HG02870 (cell line): ENCODE measurements around the gene PDS5A.
A peak's percentile ranks its signal among the peaks of the same experiment; 100 is the strongest.
"Not testable (repeated sequence)": the region's sequence is repeated elsewhere in the genome, so short reads cannot be mapped to it uniquely, and the experiment has no call there.

ENCODE experiments used
- ATAC-seq: cut with Tn5 transposase; IDR thresholded peaks from one replicate; pipeline ENCODE4 v1.9.1; 2021; ENCODE audit warnings: mild to moderate bottlenecking, moderate library complexity; ENCODE audit not compliant: unreplicated experiment

The PDS5A gene, protein sequence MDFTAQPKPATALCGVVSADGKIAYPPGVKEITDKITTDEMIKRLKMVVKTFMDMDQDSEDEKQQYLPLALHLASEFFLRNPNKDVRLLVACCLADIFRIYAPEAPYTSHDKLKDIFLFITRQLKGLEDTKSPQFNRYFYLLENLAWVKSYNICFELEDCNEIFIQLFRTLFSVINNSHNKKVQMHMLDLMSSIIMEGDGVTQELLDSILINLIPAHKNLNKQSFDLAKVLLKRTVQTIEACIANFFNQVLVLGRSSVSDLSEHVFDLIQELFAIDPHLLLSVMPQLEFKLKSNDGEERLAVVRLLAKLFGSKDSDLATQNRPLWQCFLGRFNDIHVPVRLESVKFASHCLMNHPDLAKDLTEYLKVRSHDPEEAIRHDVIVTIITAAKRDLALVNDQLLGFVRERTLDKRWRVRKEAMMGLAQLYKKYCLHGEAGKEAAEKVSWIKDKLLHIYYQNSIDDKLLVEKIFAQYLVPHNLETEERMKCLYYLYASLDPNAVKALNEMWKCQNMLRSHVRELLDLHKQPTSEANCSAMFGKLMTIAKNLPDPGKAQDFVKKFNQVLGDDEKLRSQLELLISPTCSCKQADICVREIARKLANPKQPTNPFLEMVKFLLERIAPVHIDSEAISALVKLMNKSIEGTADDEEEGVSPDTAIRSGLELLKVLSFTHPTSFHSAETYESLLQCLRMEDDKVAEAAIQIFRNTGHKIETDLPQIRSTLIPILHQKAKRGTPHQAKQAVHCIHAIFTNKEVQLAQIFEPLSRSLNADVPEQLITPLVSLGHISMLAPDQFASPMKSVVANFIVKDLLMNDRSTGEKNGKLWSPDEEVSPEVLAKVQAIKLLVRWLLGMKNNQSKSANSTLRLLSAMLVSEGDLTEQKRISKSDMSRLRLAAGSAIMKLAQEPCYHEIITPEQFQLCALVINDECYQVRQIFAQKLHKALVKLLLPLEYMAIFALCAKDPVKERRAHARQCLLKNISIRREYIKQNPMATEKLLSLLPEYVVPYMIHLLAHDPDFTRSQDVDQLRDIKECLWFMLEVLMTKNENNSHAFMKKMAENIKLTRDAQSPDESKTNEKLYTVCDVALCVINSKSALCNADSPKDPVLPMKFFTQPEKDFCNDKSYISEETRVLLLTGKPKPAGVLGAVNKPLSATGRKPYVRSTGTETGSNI (N-terminal part only)

DNA sequence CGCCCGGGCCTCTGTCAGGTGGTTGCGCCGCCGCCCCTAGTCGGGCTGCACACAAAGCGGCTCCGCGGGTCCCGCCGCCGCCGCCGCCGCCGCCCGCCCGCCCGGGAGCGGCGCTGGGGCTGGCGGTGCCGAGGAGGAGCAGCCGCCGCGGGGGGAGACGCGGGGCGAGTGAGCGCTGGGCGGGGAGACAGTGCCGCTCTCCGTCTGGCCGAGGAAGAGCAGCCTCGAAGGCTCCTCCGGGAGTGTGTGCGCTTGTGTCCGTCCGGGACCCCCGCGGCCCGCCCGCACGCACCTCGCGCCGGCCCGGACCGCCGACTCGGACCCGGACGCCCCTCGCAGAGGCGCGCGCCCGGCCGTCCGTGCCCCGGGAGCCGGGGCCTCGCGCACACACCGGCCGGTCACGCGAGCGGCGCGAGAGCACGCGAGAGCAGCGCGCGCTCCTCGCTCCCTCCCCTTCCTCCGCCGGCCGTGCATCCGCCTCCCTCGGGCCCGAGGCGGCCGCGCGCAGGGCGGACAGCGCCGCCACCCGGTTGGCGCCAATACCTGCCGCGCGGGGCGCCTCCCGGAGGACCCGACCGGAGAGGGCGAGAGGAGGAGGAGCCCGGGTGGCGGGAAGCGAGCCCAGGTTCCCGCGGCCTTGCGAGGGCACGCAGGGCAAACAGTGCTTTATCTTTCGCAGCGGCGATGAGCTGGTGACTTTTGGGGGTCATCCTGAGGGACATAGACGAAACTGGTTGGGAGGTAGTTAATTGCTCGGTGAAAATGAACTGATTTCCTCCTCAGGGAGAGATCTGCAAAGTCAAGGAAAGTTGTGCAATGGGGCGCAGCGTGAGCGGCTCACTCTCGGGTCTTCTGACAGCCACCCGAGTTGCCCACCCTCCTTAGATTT, at the start of gene PDS5A:
Gene PDS5A, minus strand, starts transcription at position 423 of the 889 bp plus-strand sequence. CDS start 1,334 bp downstream, outside the sequence.
- ATAC-seq, result peak; percentile 66

DNA sequence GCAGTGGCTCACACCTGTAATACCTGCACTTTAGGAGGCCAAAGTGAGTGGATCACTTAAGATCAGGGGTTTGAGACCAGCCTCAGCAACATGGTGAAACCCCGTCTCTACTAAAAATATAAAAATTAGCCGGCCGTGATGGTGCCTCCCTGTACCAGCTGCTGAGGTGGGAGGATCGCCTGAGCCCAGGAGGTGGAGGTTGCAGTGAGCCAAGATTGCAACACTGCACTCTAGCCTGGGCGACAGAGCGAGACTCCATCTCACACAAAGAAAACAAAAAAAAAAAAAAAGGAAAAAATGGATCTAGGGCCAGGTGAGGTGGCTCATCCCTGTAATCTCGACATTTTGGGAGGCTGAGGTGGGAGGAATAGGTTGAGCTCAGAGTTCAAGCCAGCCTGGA, 46.3 kb upstream of the PDS5A start:
- not testable (repeated sequence) for ATAC-seq

DNA sequence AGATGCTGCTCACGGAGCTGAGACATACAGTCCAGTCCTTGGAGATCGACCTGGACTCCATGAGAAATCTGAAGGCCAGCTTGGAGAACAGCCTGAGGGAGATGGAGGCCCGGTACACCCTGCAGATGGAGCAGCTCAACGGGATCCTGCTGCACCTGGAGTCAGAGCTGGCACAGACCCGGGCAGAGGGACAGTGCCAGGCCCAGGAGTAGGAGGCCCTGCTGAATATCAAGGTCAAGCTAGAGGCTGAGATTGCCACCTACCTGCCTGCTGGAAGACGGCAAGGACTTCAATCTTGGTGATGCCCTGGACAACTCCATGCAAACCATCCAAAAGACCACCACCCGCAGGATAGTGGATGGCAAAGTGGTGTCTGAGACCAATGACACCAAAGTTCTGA, 43.4 kb upstream of the PDS5A start:
- not testable (repeated sequence) for ATAC-seq

DNA sequence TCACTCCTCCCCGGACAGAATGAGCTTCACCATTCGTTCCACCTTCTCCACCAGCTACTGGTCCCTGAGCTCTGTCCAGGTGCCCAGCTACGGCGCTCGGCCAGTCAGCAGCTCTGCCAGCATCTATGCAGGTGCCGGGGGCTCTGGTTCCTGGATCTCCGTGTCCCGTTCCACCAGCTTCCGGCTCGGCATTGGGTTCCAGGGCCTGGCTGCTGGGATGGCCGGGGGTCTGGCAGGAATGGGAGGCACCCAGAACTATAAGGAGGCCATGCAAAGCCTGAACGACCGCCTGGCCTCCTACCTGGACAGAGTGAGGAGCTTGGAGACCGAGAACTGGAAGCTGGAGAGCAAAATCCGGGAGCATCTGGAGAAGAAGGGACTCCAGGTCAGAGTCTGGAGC, 42.5 kb upstream of the PDS5A start:
- ATAC-seq, result no peak

DNA sequence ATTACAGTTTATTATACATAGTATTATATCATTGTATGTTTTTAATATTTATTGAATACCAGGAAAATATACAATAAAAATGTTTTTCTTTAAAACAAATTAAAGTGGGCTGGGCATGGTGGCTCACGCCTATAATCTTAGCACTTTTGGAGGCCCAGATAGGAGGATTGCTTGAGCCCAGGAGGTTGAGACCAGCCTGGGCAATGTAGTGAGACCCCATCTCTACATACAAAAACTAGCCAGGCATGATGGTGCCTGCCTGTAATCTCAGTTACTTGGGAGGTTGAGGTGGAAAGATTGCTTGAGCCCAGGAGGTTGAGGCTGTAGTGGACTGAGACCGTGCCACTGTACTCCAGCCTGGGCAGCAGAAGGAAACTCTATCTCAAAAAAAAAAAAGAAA, 38.3 kb upstream of the PDS5A start:
- no peak for ATAC-seq

DNA sequence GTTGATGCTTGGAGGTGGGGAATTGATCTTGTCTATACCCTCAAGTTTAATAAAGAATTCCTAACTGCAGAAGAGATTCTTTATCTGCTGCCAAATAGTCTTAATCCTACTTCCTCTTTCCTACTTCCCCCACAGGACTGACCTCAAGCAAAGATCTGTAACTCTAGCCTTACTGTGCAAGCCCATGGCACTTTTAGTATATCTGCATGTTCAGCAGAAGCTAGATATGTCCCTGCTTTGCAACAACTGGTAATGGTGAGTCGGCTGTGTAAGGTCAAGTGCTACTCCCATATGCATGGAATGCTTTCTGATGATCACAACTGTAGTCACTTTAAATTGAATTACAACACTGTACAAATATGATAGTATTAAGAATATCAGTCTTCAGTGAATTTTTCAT, 26.3 kb upstream of the PDS5A start:
- no peak for ATAC-seq

DNA sequence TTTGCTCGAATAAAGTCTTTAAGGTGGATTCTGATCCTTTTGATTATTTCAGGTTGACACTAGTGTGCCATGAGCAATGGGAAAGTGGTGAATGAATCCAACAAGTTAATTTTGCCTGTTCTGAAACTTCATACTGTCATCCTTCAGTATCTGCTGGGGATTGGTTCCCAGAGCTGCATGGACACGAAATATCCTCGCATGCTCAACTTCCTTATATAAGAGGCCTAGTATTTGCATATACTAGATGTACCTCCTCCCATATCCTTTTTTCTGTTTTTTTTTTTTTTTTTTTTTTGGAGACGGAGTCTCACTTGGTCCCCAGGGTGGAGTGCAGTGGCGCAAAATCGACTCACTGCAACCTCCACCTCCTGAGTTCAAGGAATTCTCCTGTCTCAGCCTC, 23.0 kb upstream of the PDS5A start:
- no peak for ATAC-seq

DNA sequence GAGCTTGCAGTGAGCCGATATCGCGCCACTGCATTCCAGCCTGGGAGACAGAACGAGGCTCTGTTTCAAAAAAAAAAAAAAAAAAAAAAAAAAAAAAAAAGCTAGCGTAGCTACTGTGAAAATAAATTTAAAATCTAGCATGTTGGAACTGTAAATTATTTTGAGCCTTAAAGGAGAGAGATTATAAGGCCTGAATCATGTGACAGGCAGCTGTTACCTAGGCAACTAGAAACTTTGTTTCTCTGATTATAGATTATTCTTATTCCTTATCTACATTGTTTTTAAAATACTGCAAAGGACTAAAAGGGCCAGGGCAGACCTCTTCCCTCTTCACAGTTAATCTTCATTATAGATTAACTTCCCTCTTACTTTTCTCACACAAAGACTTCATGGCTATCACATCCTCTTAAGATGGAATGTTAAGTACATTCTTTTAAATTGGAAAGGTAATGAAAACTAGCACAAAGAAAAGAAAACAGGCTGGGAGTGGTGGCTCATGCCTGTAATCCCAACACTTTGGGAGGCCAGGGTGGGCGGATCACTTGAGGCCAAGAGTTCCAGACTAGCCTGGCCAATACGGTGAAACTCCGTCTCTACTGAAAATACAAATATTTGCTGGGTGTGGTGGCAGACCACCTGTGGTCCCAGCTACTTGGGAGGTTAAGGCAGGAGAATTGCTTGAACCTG, 21.1 kb upstream of the PDS5A start:
- ATAC-seq, result no peak

DNA sequence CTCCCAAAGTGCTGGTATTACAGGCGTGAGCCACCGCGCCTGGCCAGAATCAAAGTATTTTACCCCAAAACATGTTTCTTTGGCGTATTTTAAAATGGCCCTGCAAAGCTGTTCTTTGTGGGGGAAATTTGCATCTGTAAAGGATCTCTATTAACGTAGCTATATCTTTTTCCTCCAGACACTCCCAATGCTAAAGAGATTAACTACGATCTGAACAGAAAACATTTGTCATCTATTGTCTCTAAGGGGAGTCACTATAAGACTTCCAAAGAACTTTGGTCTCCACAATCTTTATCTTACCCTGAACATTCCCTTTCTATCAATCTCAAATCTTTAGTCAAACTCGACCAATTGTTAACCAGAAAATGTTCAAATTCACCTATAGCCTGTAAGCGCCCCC, 19.1 kb upstream of the PDS5A start:
- no peak for ATAC-seq

DNA sequence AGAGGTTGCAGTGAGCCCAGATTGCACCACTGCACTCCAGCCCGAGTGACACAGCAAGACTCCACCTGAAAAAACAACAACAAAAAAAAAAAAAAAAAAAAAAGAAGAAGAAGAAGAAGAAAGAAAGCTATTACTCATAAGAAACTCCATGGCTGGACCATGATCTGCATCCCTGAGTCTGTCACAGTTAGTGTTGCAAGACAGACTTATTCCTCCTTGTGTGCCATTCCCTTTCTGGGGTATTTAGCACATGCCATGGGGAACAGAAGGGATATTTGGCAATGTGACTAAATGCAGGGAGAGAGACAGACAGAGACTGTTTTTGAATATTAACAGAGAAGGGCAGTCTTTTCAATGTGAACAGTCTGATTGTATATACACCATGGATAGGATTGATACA, 16.7 kb upstream of the PDS5A start:
- no peak for ATAC-seq

DNA sequence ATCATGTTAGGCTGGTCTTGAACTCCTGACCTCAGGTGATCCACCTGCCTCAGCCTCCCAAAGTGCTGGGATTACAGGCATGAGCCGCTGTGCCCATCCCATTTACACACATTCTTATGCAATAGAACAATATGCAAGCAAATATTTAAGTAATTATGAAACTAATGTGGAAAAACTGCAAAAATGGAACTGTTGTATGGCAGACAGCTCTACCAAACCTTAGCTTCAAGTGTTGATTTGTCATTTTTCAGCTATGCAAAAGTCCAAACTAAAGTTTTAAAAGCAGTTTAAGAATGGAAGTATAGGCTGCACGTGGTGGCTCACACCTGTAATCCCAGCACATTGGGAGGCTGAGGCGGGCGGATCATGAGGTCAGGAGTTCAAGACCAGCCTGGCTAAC, 11.7 kb upstream of the PDS5A start:
- ATAC-seq, result not testable (repeated sequence)

DNA sequence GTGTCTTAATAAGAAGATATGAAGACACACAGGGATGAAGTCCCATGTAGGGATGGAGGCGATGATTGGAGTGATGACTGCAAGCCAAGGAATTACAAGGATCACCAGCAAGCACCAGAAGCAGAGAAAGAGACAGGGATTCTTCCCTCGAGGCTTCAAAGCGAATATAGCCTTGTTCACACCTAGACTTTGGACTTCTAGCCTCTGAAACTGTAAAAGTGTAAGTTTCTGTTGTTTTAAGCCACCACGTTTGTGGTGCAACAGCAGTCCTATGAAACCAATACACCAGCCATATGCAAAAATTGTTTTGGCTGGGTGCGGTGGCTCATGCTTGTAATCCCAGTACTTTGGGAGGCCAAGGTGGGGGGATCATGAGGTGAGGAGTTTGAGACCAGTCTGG, 9.8 kb upstream of the PDS5A start:
- ATAC-seq, result no peak

DNA sequence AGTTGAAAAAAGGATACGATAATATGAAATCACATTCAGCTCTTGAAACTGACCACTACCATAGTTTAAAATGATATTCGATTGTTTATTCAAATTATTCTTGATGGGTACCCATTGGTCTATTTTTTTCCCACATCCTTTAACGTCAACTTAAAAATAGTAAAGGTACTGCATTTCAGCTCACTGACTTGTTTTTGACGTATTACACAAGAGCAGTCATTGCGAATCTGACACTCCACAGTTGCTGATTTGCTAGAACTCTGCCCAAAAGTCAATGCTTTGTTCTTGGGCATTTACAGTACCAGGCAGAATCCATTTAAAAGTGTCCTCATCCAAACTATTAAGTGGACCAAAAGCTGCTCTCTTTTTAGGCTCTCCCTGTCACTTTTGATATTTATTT, 1.2 kb upstream of the PDS5A start:
- ATAC-seq, result no peak

DNA sequence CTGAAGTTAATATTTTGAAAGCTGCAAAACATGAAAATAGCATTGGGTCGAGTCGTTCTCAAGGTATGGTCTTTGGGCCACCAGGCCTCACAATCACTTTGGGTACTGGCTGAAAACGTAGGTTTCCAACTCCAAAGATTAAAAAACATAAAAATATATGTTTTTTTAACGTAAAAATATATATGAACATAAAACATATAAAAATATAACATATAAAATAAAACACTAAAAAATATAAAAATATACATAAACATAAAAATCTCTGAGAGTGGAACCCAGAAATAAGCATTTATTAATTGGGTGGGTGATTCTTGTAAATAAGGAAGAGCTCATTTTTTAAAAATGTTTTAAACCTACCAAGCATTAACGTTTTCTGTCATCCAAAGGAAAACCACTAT, 666 bp upstream of the PDS5A start:
- ATAC-seq, result no peak

DNA sequence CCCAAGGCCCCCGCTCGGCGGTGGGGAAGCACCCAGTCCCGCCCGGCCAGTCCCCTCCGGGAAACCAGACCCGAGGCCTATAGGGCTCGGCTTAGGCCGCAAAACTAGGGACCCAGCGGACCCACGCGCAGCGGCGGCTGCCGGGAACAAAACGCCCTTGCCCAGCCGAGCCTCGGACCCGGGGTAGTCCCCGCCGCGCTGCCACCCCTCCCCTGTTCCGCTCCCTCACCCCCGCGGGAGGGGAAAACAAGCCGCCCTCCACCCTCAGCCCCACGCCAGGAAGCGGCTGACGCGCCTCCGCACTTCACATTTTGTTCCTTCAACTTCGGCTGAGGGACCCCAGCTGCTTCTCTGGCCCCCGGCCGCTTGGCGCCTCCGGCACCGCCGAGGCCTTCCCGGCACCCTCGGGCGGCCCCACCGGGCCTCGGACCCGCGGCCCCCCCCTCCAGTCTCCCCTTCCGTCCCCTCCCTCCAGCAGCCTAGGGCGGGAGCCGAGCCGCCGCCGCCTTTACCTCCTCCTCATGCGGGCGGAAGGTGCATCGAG, 694 bp downstream of the PDS5A start:
- ATAC-seq, result peak; percentile 23

DNA sequence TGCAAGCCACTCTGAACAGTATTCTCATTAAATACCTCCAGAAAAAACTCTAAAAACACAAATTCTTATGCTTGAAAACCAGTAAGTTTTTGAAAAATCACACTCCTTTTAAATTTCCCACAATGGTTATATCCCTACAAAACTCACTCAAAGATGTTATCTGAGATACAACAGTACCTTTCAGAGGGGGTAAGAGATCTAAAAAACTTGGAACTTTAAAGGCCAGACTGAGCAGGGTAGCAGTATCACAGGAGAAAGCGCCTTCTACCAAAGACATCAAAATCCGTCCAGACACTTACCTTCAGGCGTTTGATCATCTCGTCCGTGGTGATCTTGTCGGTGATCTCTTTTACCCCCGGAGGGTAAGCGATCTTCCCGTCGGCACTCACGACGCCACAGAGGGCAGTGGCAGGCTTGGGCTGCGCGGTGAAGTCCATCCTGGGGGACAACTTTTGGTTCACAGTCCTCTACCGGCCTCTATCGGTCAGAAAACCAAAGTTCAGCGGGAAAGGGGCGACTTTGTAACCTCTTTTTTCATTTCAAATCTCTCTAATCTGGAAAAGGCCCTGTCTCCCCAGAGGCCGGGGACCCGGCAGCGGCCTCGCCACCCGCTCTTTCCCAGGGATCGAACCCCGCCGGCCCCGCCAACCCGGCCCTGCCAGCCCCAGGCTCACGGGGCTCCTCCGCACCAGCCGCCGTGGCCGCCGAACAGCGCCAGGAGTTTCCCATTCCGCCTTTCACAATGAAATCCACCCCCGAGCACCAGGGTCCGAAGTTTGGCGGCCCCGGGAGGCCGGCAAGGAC, 1.4 kb downstream of the PDS5A start:
- peak; percentile 34 for ATAC-seq

DNA sequence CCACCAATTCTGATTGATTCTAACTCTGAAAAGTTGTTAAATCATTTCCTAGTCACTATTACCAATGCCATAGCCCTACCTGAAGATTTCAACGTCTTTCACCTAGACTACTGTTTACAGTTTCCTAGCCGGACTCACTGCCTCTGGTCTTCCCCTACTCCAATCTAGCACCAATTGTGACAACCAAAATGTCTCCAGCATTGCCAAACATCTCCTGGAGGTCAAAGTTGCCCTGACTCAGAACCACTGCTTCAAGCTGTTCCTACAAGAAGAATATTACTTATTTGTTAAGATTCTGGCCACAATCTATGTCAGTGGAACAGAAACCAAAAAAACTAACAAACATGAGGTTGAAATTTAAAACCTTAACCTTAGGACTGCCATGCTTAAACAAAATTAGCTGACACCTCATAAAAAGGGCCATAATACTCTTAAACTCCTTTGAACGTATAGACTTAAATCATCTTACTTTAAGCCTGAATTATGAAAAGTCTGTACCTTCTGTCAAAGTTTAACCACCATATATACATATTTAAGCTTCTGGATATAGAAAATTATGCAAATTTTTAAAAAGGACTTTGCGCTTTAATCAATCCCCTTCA, 2.1 kb downstream of the PDS5A start:
- no peak for ATAC-seq

DNA sequence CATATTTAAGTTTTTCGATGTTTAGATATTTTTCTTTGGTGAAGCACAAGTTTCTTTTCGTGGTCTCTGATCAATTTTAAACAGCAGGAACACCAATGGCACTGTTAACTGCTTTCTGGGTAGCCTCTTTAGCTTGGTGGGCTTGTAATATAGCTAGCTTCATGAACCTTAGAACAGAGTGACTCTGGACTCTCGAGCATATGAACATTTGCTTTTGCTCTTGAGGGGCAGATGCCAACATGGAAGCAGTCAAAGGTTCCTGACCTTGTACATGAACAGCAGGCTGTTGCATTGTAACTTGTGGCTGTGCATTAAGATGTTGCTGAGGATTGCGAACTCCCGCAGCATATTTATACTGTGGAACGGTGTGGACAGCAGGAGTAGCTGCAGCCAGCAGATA, 4.7 kb downstream of the PDS5A start:
- ATAC-seq, result not testable (repeated sequence)
